ENCODE data around the gene CELSR3.

GRCh38 chr3:48617559-48617958 lies 45.1 kb downstream of the CELSR3 start:
- TF ChIP-seq, protein P1, sequence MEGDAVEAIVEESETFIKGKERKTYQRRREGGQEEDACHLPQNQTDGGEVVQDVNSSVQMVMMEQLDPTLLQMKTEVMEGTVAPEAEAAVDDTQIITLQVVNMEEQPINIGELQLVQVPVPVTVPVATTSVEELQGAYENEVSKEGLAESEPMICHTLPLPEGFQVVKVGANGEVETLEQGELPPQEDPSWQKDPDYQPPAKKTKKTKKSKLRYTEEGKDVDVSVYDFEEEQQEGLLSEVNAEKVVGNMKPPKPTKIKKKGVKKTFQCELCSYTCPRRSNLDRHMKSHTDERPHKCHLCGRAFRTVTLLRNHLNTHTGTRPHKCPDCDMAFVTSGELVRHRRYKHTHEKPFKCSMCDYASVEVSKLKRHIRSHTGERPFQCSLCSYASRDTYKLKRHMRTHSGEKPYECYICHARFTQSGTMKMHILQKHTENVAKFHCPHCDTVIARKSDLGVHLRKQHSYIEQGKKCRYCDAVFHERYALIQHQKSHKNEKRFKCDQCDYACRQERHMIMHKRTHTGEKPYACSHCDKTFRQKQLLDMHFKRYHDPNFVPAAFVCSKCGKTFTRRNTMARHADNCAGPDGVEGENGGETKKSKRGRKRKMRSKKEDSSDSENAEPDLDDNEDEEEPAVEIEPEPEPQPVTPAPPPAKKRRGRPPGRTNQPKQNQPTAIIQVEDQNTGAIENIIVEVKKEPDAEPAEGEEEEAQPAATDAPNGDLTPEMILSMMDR (conservative IDR thresholded peaks at IDR 0.05; ENCODE audit: low read depth, low read length), result no peak
- TF ChIP-seq POLR2A (IDR thresholded peaks at IDR 0.05; ENCODE audit: low read depth, low read length) (no peak), MAFK (IDR thresholded peaks at IDR 0.05; ENCODE audit: low read depth, low read length) (no peak), ELK1 (IDR thresholded peaks at IDR 0.05; ENCODE audit: borderline replicate concordance, low read depth, low read length) (no peak), RAD21 (IDR thresholded peaks at IDR 0.05; ENCODE audit: low read length) (no peak), RFX5 (IDR thresholded peaks at IDR 0.05; ENCODE audit: low read depth, low read length) (no peak), SMC3 (IDR thresholded peaks at IDR 0.05; ENCODE audit: low read depth, low read length) (no peak)
